VCaP (cell line): ENCODE data around the gene PNMA6A.
A peak's percentile ranks its signal among the peaks of the same experiment; 100 is the strongest.
"Not testable (repeated sequence)": the region's sequence is repeated elsewhere in the genome, so short reads cannot be mapped to it uniquely, and the experiment has no call there.

ENCODE experiments used
- H3K27ac ChIP-seq: fragments of 450-650 bp; 2 replicates; pipeline ENCODE4 v1.5.1; 2017
- TF ChIP-seq, protein P1 (sequence below): fragments of 450-650 bp; conservative IDR thresholded peaks from 2 replicates; pipeline ENCODE4 v1.5.1; 2017; ENCODE audit warnings: mild to moderate bottlenecking, moderate library complexity

Gene PNMA6A

DNA sequence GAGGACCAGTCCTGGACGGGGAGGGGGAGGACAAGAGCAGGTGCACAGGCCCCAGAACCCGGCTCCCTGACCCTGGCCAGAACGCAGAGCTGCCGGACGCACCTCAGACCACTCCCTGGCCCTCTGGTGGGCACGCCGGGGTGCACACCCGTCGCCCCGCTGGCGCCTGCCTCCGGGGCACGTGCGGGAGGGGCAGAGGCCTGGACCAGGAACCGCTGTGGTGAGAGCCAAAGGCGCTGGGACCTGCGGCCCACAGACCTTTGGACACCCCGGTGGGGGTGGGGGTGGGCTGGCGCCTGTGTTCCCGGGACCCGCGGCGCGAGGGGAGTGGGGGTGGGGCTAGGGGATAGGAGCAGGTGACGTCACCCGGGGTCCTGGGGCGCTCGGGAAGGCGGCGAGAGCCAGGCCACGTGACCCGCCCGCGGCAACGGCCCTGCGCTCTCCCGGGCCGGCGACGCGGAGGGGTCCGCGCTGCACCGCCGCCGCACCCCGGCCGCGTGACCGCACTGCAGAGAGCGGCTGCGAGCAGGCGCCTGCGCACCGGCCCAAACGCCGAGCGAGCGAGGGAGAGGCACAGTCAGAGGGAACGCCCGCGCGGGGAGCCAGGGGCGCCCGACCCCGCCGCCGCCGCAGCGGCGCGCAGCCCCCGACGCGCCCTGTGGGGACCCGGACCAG lies at the start of gene PNMA6A:
PNMA6A (plus strand) TSS at position 546 of the 675 bp plus-strand sequence. CDS start 609 bp downstream, outside the sequence.
- H3K27ac ChIP-seq = not testable (repeated sequence)

DNA sequence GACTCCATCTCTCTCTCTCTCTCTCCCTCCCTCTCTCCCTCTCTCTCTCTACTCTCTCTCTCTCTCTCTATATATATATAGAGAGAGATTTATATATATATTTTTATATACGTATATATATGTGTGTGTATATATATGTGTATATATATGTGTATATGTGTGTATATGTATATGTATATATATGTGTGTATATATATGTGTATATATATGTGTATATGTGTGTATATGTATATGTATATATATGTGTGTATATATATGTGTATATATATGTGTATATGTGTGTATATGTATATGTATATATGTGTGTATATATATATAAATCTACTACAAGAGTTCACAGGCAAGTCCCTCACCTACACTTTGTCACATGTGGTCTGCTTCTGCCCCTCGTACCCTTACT lies 45.8 kb upstream of the PNMA6A start:
- not testable (repeated sequence) for H3K27ac ChIP-seq

DNA sequence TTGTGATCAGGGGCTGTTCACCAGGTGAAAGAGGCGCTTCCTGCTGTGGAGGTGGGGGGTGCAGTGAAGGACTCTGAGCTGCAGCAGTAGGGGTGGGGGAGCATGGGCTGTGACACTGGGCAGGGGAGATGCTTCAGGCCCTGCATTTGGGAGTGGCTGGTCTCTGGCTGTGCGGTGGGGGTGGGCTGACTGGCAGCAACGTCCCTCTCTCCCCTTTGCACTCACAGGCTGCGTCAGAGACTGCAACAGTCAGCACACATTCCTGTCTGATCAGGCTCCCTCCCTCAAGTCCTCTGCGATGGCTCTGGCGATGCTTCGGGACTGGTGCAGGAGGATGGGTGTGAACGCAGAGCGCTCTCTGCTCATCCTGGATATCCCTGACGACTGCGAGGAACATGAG lies 43.8 kb upstream of the PNMA6A start:
- H3K27ac ChIP-seq = not testable (repeated sequence)

DNA sequence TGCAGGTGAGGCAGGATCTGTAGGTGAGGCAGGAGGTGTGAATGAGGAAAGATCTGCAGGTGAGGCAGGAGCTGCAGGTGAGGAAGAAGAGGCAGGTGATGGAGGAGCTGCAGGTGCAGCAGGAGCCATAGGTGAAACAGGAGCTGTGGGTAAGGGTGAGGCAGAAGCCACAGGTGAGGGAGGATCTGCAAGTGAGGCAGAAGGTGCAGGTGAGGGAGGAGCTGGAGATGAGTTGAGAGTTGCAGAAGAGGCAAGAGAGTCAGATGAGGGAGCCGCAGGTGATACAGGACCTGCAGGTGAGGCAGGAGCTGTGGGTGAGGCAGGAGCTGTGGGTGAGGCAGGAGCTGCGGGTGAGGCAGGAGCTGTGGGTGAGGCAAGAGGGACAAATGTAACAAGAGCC lies 43.1 kb upstream of the PNMA6A start:
- TF ChIP-seq, protein P1, sequence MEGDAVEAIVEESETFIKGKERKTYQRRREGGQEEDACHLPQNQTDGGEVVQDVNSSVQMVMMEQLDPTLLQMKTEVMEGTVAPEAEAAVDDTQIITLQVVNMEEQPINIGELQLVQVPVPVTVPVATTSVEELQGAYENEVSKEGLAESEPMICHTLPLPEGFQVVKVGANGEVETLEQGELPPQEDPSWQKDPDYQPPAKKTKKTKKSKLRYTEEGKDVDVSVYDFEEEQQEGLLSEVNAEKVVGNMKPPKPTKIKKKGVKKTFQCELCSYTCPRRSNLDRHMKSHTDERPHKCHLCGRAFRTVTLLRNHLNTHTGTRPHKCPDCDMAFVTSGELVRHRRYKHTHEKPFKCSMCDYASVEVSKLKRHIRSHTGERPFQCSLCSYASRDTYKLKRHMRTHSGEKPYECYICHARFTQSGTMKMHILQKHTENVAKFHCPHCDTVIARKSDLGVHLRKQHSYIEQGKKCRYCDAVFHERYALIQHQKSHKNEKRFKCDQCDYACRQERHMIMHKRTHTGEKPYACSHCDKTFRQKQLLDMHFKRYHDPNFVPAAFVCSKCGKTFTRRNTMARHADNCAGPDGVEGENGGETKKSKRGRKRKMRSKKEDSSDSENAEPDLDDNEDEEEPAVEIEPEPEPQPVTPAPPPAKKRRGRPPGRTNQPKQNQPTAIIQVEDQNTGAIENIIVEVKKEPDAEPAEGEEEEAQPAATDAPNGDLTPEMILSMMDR = no peak
- H3K27ac ChIP-seq = no peak overlapping the region

DNA sequence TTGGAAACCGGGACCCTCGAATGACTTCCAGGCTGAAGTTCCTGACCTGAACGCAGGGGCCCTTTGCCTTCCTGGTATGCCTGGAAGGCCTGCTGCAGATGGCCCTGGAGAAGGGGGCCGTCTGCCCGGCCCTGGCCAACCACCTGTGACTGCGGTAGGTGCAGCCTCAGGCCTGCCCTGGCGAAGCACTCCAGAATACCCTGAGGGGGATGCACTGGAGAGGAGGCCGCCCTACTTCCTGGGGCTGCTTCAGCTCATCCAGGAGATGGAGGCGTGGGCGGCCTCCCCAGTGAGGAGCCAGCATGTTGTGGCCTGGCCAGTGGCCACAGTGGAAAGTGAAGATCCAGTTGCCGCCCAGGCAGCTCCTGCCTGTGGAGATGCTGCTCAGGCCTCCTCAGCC lies 42.4 kb upstream of the PNMA6A start:
- no peak overlapping the region for H3K27ac ChIP-seq
- TF ChIP-seq, protein P1 = no peak

DNA sequence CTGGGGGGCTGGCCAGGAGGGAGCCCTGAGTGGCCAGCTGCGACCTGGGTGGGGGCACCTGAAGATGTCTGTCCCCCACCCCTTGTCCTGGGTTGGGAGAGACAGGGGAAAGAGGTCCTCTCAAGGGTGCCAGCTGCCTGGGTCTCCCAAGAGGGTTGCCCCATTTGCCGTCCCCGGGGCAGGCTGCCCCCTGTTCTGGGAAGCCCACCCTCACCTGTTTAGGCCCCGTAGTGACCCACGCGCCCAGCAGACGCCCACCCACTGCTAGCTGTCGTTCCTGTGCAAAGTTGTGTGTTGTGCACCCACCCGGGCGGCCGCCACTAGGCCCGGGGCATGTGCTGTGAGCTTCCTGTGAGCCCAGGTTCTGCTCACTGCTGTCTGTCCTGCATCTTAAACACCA lies 41.5 kb upstream of the PNMA6A start:
- TF ChIP-seq, protein P1 = no peak
- H3K27ac ChIP-seq = no peak overlapping the region

DNA sequence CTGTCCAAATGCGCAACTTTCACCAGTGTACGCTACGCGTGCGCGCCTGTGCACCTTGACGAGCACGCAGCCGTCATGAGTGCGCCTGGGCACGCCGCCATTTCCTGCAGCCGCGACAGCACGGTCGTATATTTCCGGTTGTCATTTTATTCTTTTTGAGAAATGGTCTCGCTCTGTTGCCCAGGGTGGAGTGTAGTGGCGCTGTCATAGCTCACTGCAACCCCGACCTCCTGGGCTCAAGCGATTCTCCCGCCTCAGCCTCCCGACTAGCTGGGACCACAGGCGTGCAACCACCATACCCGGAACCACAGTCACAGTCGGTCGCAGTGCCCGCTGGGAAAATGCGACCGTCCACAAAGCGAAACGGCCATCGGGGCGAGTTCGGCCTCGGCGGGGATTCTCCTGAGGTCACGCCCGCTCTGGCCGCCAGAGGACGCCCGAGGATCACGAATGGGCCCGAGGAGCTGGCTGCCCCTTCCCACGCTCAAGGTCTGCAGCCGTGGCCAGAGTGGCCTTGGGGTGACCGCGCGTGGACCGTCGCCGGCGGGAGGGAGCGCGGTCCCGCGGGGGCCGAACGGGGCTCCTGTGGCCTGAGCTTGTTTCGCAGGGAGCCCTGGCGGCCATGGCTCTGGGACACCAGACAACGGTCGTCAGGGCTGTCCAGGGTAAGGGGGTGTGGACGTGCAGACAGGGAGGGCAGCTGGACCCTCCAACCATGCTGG lies 39.7 kb upstream of the PNMA6A start:
- peak overlapping the region; percentile 86 for H3K27ac ChIP-seq
- TF ChIP-seq, protein P1 = peak; percentile 87

DNA sequence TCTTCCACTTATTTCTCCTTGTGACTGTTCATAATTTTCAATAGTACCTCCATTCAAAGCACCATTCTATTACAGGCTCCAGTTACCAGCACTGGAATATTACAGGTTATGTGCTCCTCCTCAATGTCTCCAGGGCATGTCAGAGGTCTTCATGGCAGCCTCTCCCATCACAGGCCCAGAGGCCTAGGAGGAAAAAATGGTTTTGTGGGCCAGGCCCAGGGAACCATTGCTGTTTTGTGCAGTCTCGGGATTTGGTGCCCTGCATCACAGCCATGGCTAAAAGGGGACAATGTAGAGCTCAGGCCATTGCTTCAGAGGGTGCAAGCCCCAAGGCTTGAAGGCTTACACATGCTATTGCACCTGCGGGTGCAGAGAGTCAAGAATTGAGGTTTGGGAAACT lies 23.2 kb upstream of the PNMA6A start:
- no peak overlapping the region for H3K27ac ChIP-seq
- TF ChIP-seq, protein P1 = no peak

DNA sequence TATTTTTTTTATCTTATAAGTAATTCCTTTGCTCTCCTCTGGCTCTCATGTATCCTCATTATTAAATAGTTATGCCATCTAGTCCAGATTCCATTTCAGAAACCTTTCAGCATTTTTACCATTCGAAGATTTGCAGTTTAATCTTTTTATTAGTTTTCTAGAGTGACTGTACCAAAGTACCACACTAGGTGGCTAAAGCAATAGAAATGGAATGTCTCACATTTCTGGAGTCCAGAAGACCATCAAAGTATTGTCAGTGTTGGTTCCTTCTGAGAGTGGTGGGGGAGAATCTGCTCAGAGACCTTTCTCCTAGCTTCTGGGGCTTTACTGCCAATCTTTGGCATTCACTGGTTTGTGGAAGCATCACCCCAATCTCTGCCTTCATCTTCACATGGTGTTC lies 19.7 kb upstream of the PNMA6A start:
- H3K27ac ChIP-seq = no peak overlapping the region
- TF ChIP-seq, protein P1 = no peak; the same call in 1 of the 2 replicates
